ENCODE results near the gene RAB7B. TPM values are rescaled to one million over a fixed set of nuclear protein-coding genes. Genes with fewer than 3 reads are reported as not detected.

Gene RAB7B
- total and polyA plus RNA-seq, 2 of the 4 experiments (the other 2 are of a cell fraction): 9.1 to 14.7 TPM

DNA sequence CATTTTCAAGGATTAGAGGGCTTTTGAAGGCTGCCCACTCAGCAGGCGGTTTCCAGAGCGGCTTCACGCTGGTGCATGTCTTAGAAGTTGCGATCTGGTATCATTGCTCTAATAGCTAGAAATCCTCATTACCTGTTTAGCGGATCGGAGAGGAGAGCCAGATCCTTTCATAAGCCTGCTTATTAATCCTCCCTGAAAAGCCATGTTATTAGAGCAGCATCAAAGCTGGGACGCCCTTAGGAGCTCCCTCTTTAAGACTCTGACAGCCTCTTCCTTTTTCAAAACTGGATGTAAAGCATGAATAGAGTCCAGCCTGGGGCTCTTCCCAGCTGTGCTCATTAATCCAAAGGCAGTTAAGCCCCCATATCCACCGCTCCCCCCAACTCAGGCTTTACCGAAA is 34.4 kb upstream of the RAB7B start (continued):
- no peak for TF ChIP-seq RCOR1 (IDR thresholded peaks at IDR 0.05; ENCODE audit: insufficient replicate concordance, low read length)
- TF ChIP-seq RAD21 (IDR thresholded peaks at IDR 0.05; ENCODE audit: low read length): no peak
- no peak for TF ChIP-seq BHLHE40 (IDR thresholded peaks at IDR 0.05; ENCODE audit: low read depth, low read length)

- Histone ChIP-seq H2BK5ac (ENCODE audit: low read depth, low read length, poor library complexity, severe bottlenecking) (no peak overlapping the region), H3K23ac (ENCODE audit: low read depth, low read length) (no peak overlapping the region), H3K18ac (ENCODE audit: low read depth, low read length) (no peak overlapping the region), H2AK9ac (replicated peaks; ENCODE audit: low read depth, low read length, poor library complexity) (no peak overlapping the region), H3K56ac (ENCODE audit: extremely low read depth, insufficient read depth, low read length) (no peak overlapping the region), H3K9me1 (ENCODE audit: insufficient read depth, low read length) (no peaks in the 10 kb centered on the region), H2BK120ac (ENCODE audit: low read depth, low read length) (no peak overlapping the region), H4K91ac (ENCODE audit: insufficient read depth, low read depth, low read length) (no peak overlapping the region), H3K4me1 (ENCODE audit: control insufficient read depth, insufficient read depth, low read length) (no peaks in the 10 kb centered on the region), H4K5ac (ENCODE audit: low read depth, low read length) (no peak overlapping the region), H3K4ac (ENCODE audit: low read depth, low read length) (no peak overlapping the region), H3K79me1 (ENCODE audit: low read depth in 1 of 2, low read length in 2 of 2) (no peaks in the 10 kb centered on the region), H4K20me1 (ENCODE audit: insufficient read depth, low read length) (no peaks in the 10 kb centered on the region), H2AK5ac (ENCODE audit: low read depth, low read length) (no peak overlapping the region), H3K27ac (ENCODE audit: insufficient read depth, low read length) (no peak overlapping the region), H3K4me3 (ENCODE audit: insufficient read depth, low read depth, low read length) (no peak overlapping the region), H3K9ac (ENCODE audit: low read depth, low read length) (no peak overlapping the region), H3K36me3 (ENCODE audit: control insufficient read depth, insufficient read depth, low read length) (no peaks in the 10 kb centered on the region), H3K4me2 (ENCODE audit: low read depth, low read length) (no peak overlapping the region), H2BK15ac (ENCODE audit: low read depth, low read length) (no peak overlapping the region), H4K8ac (ENCODE audit: low read depth in 2 of 2, low read length in 2 of 2) (no peak overlapping the region), H3K14ac (replicated peaks; ENCODE audit: low read depth, low read length) (no peak overlapping the region), H3K9me3 (ENCODE audit: control insufficient read depth, insufficient read depth, low read length) (peaks cover 4% of the 10 kb centered on the region), H3K27me3 (ENCODE audit: control insufficient read depth, insufficient read depth, low read length) (peaks cover 62% of the 10 kb centered on the region), H2AFZ (replicated peaks; ENCODE audit: low read length, poor library complexity) (no peak overlapping the region), H2BK20ac (ENCODE audit: low read depth, low read length) (no peak overlapping the region)
- intact Hi-C loops (cut with micrococcal nuclease): no loop called here
- WGBS, 2 experiments (ENCODE audit: extremely low coverage in 2 of 2, insufficient read length in 1 of 2): no CpG with 5 or more reads among the region's 2 CpGs
- CTCF ChIA-PET: no interaction called here
- dilution Hi-C loops (cut with HindIII; ENCODE audit: low sequenced_read_pairs, unreplicated experiment): no loop called here
- BruUV-seq (replicated peaks): no TSS peak
- ATAC-seq (ENCODE audit: low read depth): no peak
- DNase-seq: no peak
- in situ Hi-C loops (cut with MboI; ENCODE audit: low sequenced_read_pairs): no loop called here
- POLR2A ChIA-PET (ENCODE audit: unreplicated experiment): no interaction called here
- TF ChIP-seq MAFK (IDR thresholded peaks at IDR 0.05; ENCODE audit: low read depth, low read length): no peak
- no peak for TF ChIP-seq RCOR1 (IDR thresholded peaks at IDR 0.05; ENCODE audit: insufficient replicate concordance, low read length)
- TF ChIP-seq POLR2A (IDR thresholded peaks at IDR 0.05; ENCODE audit: low read depth, low read length): no peak
- TF ChIP-seq CEBPB (IDR thresholded peaks at IDR 0.05; ENCODE audit: low read depth, low read length): no peak
- no peak for TF ChIP-seq BHLHE40 (IDR thresholded peaks at IDR 0.05; ENCODE audit: low read depth, low read length)
- TF ChIP-seq, protein P1, sequence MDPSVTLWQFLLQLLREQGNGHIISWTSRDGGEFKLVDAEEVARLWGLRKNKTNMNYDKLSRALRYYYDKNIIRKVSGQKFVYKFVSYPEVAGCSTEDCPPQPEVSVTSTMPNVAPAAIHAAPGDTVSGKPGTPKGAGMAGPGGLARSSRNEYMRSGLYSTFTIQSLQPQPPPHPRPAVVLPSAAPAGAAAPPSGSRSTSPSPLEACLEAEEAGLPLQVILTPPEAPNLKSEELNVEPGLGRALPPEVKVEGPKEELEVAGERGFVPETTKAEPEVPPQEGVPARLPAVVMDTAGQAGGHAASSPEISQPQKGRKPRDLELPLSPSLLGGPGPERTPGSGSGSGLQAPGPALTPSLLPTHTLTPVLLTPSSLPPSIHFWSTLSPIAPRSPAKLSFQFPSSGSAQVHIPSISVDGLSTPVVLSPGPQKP (IDR thresholded peaks at IDR 0.05; ENCODE audit: borderline replicate concordance, low read depth, low read length): no peak
- TF ChIP-seq MAZ (IDR thresholded peaks at IDR 0.05; ENCODE audit: borderline replicate concordance, low read depth, low read length): no peak
- no peak for TF ChIP-seq CHD1 (IDR thresholded peaks at IDR 0.05; ENCODE audit: low read depth, low read length)
- TF ChIP-seq RFX5 (IDR thresholded peaks at IDR 0.05; ENCODE audit: low read depth, low read length): no peak
- TF ChIP-seq CTCF (conservative IDR thresholded peaks at IDR 0.05; ENCODE audit: low read depth, low read length): no peak
- TF ChIP-seq RAD21 (IDR thresholded peaks at IDR 0.05; ENCODE audit: low read length): no peak
- no peak for TF ChIP-seq FOS (IDR thresholded peaks at IDR 0.05; ENCODE audit: low read depth, low read length)
- TF ChIP-seq SMC3 (IDR thresholded peaks at IDR 0.05; ENCODE audit: low read depth, low read length): no peak
- TF ChIP-seq MXI1 (IDR thresholded peaks at IDR 0.05; ENCODE audit: borderline replicate concordance, low read depth, low read length): no peak
- no peak for TF ChIP-seq NFE2L2 (IDR thresholded peaks at IDR 0.05; ENCODE audit: low read depth, low read length)
Measured at GRCh38 chr1:206036663-206037455, 33.7 kb upstream of the RAB7B start.

Measured in IMR-90 (cell line).